NB4 (cell line): ENCODE measurements around the gene PPM1L.

ENCODE experiments used
- CTCF ChIP-seq: IDR thresholded peaks from one replicate; pipeline ENCODE4 v1.5.1; 2012; ENCODE audit warnings: low read depth, low read length
- MYC ChIP-seq: IDR thresholded peaks from 2 replicates; pipeline ENCODE4 v1.6.1; 2011; ENCODE audit warnings: low read depth, low read length
- POLR2A ChIP-seq: IDR thresholded peaks from 2 replicates; pipeline ENCODE4 v1.6.1; 2011; ENCODE audit warnings: mild to moderate bottlenecking; ENCODE audit not compliant: insufficient read length; ENCODE audit errors: extremely low read depth

DNA sequence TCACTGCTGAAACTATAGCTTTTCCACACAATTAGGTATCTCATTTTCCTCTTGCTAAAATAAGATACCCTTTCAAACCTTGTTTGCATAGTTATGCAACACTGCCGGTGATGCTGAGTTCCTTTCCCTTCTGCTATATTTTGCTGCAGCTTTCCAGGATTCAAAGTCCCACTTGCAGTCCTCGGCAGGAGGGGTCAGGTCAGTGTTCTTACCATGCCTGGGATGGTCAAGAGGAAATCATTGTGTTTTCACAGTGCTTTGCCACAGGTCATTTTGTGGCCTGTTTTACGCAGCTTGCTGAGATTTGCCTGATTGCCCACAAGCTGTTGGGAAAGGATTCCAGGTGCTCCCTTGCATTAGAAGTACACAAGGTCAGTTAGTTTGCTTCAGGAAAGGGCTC, 192.2 kb downstream of the PPM1L start:
- TF ChIP-seq POLR2A: no peak
- TF ChIP-seq CTCF: no peak
- no peak for TF ChIP-seq MYC
